GM18909 (cell line): Measurements from ENCODE around the gene RNF8.

Experiments
- ATAC-seq: cut with Tn5 transposase; IDR thresholded peaks from one replicate; pipeline ENCODE4 v1.9.1; 2021; ENCODE audit warnings: mild to moderate bottlenecking; ENCODE audit not compliant: unreplicated experiment, poor library complexity

Gene RNF8

DNA sequence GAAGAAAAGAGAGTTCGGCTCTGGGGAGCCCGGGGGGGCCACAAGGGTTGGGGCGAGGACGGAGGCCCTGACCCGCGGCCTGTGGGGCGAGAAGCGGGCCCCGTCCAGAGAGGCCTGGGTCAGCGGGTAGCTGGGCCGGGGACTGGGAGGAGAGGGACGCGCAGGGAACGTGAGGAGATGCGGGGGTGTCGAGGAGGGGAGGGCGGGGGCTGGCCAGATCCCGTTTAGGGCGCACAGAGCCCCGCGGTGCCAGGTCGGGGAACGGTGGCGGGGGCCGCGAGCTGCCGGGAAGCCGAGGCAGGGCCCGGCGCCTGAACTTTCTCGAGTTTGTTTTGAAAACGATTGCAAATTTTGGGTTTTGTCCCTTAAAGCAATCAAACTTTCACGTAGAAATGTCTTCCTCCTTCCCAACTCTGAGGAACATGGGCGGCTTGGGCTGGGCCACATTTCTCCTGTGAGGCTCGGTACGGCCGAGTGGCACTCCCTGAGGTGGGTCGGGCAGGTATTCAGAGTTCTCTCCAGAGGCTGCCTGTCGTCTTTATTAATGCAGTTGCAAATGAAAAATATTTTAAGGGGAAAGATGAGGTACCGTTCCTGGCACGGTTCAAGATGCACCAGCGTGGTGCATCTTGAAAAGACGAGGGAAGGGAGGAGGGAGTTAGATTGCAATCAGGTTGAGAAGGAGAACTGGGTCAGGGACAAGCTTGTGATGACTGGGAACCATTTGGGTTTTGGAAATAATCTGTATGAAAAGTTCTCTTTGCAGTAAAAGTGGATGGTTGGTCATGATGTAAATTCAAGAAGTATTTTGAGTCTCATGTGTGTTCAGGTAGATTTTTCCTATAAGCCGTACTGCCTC is 972 bp downstream of the RNF8 start:
- no peak for ATAC-seq

DNA sequence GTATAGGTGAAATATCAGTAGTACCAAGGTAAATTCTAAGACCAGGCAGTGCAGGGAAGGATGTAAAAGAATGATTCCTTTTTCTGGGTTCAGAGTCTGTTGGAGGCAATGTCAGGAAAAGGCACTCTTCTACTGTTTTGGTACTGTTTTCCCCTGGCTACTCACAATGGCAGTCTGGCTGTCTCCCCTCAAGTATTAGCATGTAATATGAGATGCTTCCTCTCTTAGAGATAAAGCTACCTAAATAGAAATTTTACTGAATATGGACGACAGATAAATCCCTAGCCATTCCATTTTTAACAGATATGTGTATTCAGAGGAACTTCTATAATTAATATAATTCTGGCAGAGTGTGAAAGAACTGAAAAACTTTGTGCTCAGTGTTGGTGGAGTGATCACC is 3.5 kb downstream of the RNF8 start:
- ATAC-seq = no peak

DNA sequence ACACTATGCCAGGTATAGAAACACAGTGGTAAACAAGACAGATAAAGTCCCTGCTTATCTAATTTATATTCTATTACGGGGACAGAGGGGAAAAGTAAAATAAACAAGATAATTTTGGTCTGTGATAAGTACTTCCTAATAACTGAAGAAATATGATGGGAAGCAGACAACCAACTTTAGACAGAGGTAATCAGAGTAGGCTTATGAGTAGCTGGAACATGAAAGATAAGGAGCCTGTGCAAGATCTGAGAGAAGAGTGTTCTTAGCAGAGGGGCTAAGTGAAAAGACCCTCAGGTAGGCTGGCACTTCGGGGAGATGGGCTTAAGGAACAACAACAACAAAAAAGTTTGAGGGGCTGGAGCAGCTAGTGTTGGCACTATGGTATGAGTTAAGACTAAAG is 4.1 kb downstream of the RNF8 start:
- no peak for ATAC-seq

DNA sequence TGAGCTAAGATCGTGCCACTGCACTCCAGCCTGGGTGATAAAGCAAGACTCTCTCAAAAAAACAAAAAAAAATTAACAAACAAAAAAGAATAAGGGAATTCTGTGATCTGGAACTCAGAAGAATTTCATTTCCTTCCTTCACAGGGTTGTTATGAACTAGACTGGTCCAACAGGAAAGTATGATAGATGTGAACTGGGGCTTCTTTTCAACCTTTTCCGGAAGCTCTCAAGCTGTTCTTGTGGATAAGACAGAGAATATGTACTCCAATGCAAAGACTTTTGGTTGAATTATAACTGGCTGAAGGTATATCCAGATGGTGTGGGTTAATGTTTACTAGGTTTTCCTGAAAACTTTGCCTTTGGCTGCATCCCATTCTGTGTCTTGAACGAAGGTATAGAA is 5.3 kb downstream of the RNF8 start:
- ATAC-seq = no peak

DNA sequence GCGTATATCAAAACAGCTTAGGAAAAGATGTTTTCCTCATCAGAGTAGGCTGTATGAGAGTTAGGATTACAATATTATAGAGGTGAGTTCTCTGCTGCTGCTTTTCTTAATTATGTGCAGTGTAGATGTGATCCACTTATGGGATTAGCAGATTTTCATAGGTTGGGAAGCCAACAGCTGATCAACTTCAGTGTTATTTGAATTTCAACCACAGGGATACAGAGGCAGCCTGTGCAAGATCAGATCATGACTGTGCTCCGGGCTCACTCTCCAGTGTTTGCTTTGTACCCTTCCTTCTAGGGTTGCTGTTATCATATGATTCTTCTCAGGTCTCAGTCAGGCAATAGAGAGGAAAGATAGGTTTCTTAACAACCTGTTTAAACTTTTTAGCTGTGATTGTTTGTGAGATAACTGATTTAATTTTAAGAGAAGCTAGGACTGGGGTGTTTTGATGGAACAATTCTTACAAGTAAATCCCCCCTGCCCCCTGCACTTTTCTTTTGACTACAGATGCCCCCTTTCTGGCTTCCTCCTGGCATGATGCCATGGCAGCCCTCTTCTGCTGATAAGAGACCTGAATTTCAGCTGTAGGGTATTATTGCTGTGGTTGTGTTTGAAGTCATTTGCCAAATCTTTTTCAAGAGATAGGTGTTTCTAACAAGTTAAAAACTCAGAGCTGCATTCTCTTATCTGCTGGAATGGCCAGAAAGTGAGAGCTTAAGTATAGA is 8.5 kb downstream of the RNF8 start:
- ATAC-seq = no peak

DNA sequence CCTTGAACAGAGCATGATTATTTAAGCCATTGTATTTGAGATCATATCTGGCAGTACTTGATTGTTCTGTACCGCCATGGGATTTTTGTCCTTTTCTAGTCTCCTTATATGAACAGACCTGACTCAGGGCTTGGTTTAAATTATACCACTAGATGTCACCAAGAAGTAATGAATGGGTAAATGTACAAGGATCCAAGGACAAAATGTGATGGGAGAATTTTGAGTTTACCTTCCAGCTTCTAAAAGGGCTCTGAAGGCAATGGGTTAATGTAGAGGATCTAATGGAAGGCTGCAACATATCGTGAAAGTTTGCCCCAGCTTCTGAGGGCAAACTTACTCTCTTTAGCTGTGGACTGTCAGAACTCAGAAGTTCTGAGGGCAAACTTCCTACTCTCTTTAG is 12.0 kb downstream of the RNF8 start:
- ATAC-seq = no peak

DNA sequence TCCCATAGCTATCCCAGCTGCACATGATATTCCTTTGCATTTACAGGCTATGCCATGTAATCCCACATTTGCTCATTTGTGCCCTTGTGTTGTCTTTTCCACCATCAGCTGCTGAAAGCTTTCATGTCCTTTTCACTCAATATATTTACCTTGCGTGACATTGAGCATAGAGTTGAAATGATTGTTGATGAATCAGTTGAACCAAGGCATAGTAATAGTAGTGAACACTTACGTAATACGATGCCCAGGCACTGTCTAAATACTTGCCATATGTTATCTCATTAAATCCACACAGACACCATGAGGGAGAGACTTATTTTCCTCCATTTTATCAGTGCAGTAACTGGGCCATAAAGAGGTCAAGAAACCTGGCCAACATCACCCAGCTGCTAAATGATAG is 13.1 kb downstream of the RNF8 start:
- no peak for ATAC-seq

DNA sequence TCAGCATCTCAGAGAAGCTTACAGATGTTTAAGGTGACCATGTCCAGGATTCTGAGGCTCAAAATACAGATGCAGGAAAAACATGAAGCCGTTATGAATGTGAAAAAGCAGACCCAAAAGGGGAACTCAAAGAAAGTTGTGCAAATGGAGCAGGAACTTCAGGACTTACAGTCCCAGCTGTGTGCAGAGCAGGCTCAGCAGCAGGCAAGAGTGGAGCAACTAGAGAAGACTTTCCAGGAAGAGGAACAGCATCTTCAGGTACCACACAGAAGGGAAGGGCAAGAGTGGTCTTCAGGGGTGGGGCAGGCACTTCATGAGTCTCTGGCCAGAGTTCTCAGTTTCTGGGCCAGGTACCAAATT is 15.2 kb downstream of the RNF8 start:
- no peak for ATAC-seq

DNA sequence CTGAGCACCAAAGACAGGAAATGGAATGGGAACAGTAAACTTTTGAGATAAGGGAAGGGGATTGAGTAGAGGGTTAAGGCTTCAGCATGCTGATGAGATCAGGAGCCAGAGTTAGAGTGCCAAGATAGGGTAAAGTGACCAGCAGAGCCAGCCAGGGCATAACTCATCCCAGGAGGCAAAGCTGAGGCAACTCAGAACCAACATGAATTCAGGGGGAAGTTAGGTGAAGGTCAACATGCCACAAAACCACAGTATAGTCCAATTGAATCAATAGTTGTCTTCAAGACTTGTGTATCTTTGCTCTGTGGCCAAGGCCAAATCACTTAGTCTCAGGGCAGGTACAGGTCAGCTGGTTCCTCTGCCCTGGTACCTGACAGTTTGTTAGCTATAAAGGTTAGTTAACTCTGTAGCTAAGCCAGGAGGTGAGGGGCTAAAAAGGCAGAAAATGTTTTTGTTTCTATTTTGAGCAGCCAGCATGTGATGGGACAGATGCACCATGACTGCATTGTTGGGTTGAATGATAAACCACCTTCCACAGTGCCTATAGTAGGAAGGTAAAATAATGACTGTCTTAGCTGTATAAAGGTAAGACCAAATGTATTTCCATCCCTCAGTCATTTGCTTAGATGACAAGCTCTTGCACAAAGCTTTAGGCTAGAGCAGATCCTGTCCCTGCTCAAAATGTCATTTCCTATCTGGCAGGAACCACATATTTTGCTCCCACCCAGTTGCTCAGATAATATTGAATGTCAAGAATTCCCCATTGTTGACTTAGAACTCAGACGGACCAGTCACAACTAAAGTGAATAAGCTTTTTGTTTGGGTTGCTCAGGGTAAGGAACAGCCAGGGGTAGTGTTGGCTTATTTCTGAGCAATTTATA is 15.8 kb downstream of the RNF8 start:
- no peak for ATAC-seq

DNA sequence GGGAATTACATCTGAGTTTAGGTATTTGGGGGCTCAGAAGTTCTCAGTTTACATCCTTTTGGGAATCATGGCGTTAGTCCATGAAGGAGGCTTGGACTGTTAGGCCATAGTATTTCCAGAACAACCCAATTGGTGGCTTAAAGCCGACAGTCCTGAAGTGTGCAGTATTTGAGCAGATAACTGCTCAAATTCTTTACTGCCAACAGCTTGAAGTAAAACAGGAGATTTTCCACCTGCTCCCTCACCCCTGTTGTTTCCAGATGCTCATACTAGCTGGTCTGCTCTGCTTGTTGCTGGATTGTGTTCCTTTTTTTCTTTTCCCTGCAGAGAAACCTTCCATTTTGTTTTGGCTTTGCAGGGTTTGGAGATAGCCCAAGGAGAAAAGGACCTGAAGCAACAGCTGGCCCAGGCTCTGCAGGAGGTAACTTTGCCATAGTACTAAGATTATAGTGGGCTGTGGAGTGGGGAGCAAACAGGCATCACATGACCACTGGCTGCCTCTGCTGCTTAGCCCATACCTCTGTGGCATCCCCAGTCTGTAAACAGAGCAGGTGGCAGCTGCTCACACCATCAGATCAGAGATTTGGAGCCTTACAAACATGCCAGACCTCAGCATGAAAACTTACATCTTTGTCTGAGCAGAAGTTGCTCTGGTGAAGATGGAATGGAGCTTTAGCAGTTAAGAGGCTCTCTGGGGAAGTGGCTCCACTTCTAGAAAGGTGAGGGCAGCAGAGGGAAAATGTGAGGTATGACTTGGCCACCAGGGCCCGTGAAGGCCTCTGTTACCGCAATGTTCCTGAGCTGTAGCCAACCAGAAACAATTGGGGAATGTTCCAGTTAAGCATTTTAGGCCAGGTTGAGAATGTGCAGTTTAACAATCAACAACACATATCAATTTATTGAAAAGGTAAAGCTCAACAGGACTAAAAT is 17.6 kb downstream of the RNF8 start:
- ATAC-seq = no peak

DNA sequence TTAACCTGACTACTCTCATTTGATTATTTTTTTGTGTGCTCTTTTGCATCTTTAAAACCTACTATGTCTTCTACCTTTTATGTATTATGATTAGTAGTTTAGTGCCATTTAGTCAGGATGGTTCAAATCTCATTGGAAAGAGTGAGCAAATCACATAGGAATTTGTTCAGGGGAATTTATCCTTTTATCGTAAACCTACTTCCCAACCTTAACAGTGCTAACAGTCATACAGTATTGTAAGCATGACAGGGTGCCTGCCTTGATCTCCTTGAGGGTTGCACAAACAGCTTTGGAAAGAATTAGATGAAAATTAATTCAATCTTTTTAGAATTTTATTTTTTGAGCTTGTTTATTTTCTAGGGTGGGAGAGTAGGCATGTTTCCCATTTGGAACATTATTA is 18.3 kb downstream of the RNF8 start:
- no peak for ATAC-seq

DNA sequence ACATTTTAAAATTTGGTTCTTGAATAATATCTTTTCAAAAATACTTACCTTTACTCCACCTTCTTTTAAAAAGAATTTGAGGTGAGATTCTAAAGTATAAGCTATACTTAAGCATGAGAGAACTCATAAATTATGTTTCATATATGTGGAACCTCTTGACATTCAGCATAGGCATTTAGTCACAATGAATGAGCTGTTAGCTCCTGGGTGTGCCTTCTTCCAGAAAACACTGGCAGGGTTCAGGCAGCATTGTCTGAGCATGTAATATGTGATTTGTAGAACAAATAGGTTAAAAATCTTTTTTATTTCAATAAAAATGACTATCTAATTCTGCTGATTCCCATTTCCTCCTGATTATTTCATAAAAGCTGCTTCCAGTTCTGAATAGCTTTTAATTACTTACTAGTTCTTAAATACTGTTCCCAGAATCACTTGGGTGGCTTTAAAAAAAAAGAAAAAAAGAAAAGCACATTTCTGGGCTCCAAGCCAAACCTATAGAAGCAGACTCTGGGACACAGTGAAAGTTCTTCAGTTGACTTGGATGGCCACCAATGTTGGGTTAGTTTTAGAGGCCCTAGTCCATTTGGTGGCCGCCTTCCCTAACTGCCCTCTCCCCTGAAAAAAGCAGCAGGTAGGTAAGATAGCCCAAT is 20.2 kb downstream of the RNF8 start:
- no peak for ATAC-seq

DNA sequence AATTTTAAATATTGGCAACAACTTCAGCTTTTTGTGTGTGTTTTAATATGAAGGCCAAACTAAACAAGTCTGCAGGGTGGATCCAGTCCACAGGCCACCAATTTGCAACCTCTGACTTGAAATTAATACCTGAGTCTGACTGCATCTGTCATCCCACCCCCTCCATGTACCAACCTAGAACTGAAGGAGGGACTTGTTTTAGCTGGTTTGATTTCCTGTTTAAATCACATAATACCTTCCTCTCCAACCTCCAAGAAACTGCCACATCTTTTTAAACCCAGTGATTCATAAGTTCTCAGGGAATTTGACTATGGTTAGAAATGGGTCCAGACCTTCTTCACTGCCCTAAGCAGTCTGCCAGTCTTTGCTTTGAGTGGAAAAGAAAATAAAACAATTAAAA is 21.6 kb downstream of the RNF8 start:
- no peak for ATAC-seq

DNA sequence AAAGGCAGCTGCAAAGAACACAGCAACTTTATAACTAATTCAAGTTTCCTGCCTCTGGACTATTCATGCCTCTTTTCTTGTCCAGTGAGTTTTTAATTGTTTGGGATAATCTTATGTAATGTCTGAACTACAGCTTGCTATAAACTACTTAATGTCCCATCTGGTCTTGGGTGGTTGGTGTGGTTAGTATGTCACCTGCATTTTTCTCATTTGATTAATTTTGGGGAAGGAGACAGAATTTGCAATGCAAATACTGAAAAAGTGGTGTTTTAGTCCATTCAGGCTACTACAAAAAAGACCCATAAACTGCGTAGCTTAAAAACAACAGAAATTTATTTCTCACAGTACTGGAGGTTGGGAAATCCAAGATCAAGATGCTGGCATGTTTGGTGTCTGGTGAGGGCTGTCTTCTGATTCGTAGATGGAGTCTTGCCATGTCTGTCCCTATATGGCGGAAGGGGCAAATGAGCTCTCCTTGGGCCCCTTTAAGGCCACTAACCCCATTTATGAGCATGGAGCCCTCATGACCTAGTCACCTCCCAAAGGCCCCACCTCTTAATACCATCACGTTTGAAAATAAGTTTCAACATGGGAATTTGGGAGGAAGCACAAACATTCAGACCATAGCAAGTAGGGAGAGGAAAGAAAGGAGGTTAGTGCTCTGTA is 22.4 kb downstream of the RNF8 start:
- ATAC-seq = no peak

DNA sequence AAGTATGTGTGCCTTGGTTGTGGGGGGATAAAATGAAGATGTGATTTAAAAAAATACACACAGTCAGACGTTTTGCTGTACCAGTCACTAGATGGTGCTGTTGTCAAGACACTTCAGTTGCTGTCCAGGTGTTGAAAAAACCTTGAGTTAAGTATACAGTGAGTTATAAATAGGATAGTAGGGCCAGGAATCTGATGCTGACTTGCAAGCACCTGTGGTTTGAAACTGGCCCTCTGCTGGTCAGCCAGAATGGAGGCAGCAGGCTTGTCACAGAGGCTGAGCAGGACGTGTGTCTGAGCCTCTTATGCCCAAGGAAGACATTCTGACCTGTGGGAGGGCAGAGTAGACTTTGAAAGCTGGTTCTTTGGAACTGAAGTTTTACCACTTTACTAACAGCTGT is 27.8 kb downstream of the RNF8 start:
- ATAC-seq = no peak

DNA sequence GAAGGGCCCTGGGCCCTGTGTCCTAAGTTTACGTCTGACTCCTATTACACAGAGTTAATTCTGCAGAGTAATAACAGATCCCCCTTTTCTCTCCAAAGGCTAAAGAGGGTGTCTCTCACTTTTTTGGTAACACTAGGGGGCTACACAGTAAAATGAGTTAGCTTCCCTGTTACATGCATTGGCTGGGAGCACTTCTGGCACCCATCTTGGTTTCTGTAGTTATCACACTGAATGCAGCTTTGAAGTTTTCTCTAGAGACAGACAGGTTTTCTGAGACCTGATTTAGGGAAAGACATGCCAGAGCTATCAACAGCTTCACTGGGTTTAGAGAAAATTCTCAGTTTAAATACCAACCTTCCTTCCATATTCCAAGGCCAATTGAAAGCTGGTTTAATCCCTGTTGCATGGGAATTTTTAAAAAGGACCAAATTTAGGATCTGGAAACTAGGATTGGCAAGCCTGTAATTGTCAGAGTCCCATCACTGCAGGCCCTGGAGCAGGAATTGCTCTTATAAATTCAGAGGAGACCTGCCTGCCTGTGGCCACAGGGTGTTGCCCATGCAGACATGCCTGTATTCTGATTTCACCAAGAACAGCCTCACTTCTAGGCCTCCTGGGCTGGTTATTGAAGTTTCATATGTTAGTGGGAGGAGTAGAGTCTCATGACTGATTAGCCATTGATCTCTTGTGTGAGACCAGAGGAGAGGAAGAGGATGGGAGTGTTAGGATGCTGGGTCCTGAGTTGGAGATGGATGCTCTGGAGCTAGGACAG is 29.4 kb downstream of the RNF8 start:
- ATAC-seq = no peak

DNA sequence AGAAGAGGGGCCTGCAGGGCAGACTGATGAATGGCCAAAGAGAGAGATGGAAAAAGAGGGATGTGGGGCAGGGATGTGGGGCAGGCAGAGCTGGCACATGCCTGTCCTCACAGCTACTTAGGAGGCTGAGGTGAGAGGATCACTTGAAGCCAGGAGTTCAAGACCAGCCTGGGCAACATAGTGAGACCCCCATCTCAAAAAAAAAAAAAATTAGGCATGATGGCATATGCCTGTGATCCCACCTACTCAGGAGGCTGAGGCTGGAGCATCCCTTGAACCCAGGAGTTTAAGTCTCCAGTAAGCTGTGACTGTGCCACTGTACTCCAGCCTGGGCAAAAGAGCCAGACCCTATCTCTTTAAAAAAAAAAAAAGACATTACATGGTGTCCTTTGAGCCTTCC is 34.8 kb downstream of the RNF8 start:
- no peak for ATAC-seq

DNA sequence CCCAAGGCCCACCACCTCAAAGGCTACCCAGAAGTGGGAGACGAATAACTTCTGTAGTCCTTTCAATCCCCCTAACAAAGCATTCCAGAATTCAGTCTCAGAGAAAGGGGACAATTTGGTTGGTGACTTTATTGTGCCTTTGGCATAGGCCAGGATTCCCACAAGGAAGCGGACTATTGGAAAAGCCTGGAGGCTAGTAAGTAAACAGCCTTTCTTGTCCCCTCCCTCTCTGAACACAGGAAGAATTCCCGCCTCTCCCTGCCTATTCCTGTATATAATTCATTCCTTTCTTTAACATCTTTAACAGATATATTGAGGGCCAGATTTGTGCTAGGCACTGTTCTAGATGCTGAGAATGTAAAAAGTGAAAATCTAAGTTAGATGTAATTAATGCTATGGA is 36.1 kb downstream of the RNF8 start:
- no peak for ATAC-seq
